SH-SY5Y (cell line): Measurements from ENCODE around the gene ZNF502.

ENCODE experiments used
- GATA2 ChIP-seq: IDR thresholded peaks from 2 replicates; pipeline ENCODE4 v1.6.1; 2011; ENCODE audit warnings: mild to moderate bottlenecking, low read depth, low read length
- GATA3 ChIP-seq: IDR thresholded peaks from 2 replicates; pipeline ENCODE4 v1.6.1; 2011; ENCODE audit warnings: low read depth, mild to moderate bottlenecking, low read length, moderate library complexity

Gene ZNF502

GRCh38 chr3:44712455-44713075 is at the start of gene ZNF502:
Gene ZNF502 (plus strand): TSS chr3:44712660. CDS start chr3:44720262, 7,602 bp downstream.
- no peak for TF ChIP-seq GATA3
- no peak; the same call in 1 of the 2 replicates for TF ChIP-seq GATA2

GRCh38 chr3:44665173-44665572 is 47.3 kb upstream of the ZNF502 start:
- TF ChIP-seq GATA2 (no peak), GATA3 (no peak)

- TF ChIP-seq GATA3 = no peak
- no peak for TF ChIP-seq GATA2
Measured at GRCh38 chr3:44666346-44666745, 46.1 kb upstream of the ZNF502 start.

DNA sequence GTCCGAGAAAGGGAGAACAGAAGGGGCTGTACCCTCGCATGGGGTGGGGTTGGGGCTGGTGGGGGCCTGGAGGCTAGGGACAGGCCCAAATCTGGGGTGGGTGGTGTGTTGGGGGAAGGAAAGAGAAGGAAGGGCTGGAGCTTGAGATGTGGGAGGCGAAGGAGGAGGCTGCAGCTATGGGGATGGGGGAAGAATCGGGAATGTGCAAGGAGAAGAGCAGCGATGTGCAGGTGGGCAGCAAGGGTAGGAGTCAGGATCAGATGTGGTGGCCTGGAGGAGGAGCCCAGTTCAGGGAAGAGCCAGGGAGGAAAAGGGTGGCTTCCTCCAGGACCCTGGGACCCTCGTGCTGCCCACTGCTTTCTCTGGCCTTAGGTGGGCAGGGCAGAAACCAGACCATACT is 42.7 kb upstream of the ZNF502 start:
- no peak for TF ChIP-seq GATA3
- TF ChIP-seq GATA2 = no peak

DNA sequence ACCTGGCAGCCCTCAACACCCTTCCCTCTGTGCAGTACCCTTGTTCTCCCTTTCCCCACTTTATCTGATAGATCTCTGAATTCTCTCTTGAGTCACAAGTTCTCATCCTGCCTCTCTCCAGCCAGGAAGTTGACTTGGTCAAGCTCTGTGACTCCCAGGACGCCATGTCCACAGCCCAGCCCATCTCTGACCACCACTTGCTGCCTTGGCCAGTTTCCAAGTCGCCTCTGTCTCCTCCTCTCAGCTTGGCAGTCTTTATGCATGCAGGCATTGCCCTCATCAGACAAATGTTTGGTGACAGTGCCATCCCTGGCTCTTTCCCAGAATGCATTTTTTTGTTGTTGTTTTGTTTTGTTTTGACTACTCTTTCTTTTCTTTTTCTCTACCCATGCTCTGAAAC is 38.2 kb upstream of the ZNF502 start:
- no peak for TF ChIP-seq GATA3
- TF ChIP-seq GATA2 = no peak

DNA sequence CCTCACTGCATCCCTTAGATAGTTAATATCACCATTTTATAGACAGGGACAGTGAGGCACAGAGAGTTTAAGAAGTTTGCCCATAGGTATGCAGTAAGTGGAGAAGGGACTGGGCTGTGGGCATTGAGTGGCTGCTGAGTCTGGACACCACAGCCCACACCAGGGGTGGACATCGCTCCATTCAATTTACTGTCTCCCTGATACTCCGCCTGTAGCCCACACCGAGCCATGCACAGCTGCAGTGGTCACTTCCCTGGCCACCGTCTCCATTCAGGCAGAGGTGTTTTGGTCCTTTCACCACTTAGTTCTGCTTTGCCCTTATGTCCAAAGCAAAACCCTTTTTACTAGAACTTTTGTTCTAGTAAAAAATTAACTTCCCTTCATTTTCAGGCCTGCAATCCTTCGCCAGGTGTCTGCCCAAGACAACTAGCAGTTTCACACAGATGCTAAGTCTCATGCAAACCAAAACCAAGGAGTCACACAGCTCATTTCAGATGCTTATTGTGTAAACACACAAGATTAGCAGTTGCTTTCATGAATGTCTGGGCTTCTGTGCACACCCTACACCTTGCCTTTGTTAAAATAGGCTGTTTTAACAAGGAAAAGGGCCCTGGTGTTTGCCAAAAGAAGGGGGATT is 33.9 kb upstream of the ZNF502 start:
- TF ChIP-seq GATA3 (no peak), GATA2 (no peak)

DNA sequence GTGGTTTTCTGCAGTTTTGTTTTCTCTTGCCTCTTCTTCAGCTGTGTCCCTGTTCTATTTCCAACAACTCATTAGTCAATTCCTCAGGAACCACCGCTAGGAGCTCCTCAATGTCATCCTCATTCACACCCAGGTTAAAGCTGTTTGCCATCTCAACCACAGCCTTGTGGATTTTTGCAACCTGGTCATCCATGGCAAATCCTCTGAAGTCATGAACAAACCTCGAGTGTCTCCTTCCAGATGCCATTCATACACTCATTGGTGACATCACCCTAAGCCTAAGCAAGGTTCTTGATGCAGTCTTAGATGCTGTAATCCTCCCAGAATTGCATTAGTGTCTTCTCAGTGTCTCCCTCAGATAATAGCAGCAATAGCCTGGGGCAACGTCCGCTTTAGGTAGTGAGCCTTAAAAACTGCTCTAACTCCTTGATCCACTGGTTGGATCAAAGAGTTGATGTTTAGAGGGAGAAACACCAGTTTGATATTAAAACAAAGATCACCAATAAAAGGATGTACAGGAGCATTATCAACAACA is 31.5 kb upstream of the ZNF502 start:
- TF ChIP-seq GATA3 (no peak), GATA2 (no peak)

DNA sequence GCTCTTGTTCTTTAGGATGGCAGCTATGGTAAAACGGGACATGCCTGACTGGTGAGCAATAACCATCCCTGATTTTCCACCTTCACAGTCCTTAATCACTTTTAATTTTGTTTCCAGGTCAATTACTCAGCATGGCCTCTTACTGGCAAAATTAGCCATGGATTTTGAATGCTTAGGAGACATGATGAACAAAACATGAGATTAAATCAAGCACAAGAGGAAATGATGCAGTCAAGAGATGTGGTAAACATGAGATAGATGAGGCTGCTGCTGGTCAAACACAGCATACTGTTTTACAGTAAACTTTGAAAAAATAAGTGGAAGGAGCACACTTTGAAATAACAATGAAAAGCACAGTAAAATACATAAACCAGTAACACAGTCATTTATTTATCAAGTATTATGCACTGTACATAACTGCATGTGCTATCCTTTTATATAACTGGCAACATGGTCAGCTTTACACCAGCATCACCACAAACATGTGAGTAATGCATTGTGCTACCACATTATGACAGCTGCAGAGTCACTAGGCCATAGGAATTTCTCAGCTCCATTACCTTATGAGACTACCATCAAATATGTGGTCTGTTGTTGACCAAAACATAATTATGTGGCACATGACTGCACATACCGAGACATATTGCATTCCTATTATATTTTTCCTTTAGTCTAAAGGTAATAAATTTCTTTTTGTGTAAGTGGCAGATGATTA is 30.1 kb upstream of the ZNF502 start:
- TF ChIP-seq GATA3 (no peak), GATA2 (no peak)

DNA sequence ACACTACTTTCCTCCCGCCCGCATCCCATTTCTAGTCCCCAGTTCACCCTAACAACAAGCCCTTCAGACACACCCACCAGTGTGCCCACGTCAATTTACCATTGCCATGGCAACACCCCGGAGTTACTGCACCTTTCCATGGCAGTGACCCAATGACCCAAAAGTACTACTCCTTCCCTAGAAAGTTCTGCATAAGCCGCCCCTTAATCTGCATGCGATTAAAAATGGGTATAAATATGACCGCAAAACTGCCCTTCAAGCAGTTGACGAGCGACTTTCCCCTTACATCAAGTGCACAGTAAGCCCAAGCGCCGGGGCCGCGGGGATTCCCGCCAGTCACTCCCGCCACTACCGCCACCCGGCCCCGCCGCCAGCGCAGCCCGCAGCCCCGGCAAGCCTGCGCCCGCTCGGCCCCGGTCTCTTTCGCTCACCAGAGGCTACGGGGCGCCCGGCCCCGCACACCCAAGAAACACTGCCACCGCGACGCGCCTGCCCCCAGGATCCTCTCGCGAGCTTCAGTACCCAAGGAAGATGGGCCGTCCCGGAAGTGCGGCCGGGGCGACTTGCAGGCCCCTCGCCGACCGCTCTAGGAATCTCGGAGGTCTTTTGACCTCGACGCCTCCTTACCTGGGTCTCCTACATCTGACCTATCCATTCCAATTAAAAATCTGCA is 27.2 kb upstream of the ZNF502 start:
- no peak for TF ChIP-seq GATA2
- no peak for TF ChIP-seq GATA3

DNA sequence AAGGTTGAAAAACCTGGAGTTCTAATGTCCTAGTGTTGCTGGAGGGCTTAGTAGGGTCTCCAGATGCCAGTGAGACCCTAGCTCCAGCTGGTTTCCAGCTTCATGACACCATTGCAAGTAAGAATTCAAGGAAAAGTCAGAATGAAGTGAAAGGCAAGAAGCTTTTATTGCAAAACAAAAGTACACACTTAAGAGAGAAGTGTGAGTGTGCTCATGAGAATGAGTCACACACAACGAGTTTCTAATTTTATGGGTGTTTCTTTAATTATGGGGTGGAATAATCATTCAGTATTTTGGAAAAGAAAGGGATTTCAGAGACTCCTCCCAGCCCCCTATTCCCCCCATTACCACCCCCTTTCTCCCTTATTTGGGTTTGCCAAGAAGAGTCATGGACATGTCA is 24.6 kb upstream of the ZNF502 start:
- TF ChIP-seq GATA3 (no peak), GATA2 (no peak)

DNA sequence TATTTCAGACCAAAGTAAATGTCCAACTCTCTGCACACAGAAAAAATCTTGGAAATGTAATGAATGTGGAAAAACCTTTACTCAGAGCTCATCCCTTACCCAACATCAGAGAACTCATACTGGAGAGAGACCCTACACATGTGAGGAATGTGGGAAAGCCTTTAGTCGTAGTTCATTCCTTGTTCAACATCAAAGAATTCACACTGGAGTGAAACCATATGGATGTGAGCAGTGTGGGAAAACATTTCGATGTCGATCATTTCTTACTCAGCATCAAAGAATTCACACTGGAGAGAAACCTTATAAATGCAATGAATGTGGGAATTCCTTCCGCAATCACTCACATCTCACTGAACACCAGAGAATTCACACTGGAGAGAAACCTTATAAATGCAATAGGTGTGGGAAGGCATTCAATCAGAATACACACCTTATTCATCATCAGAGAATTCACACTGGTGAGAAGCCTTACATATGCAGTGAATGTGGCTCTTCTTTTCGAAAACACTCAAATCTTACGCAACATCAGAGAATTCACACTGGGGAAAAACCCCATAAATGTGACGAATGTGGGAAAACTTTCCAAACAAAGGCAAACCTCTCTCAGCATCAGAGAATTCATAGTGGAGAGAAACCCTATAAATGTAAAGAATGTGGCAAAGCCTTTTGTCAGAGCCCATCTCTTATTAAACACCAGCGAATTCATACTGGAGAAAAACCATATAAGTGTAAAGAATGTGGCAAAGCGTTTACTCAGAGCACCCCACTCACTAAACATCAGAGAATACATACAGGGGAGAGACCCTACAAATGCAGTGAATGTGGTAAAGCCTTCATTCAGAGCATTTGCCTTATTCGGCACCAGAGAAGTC is 9.0 kb downstream of the ZNF502 start:
- TF ChIP-seq GATA3 (no peak), GATA2 (no peak)

GRCh38 chr3:44722103-44722401 is 9.6 kb downstream of the ZNF502 start:
- TF ChIP-seq GATA2 = no peak
- TF ChIP-seq GATA3 = no peak

DNA sequence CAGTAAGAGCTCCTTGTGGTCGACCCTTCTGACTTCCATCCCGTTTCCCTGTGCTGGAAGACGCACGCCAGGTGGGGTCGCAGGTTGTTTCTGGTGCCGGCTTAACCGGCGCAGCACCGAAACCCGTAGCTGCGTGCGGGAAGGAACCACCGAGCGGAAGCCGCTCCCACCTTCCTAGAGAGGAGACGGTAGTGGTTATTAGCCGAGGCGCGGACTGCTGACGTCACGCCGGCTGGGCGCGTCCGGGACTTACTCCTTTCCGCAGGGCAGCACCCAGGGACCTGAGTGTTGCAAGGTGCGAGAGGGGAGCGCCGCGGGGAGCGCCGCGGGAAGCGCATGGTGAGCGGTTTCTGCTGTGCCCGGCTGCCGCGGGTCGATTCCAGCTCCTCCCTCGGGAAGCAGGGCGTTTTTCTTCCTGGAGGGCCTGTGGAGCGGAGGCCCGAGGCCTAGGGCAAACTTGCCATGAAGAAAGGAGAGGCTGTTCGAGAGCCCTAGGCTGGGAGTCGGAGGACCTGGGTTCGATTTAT is 17.0 kb downstream of the ZNF502 start, which contains the start of gene ZNF501:
ZNF501 (plus strand) TSS at position 252 of the 527 bp plus-strand sequence. CDS start 4,787 bp downstream, outside the sequence.
- TF ChIP-seq GATA2 = no peak
- no peak for TF ChIP-seq GATA3
